ENCODE results near the gene SPHK1.
A peak's percentile ranks its signal among the peaks of the same experiment; 100 is the strongest.

SPHK1 gene

DNA sequence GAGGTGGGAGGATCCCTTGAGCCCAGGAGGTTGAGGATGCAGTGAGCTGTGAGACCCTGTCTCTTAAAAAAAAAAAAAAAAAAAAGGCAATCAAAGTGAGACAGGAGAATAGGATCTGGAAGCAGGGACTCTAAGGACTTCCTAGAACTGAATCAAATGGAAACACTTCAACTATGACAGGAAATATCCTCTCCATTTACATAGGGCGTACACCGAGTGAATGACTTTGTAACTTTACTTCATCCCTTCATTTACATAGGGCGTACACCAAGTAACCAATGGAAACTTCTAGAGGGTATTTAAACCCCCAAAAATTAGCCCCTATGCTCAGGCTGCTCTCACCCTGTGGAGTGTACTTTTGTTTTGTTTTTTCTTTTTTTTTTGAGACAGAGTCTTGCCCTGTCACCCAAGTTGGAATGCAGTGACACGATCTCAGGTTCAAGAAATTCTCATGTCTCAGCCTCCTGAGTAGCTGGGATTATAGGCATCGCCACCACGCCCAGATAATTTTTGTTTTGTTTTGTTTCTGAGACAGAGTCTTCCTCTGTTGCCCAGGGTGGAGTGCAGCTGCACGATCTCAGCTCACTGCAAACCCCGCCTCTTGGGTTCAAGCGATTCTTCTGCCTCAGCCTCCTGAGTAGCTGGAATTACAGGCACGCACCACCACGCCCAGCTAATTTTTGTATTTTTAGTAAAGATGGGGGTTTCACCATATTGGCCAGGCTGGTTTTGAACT, 21.1 kb upstream of the SPHK1 start:
- no peak for DNase-seq

DNA sequence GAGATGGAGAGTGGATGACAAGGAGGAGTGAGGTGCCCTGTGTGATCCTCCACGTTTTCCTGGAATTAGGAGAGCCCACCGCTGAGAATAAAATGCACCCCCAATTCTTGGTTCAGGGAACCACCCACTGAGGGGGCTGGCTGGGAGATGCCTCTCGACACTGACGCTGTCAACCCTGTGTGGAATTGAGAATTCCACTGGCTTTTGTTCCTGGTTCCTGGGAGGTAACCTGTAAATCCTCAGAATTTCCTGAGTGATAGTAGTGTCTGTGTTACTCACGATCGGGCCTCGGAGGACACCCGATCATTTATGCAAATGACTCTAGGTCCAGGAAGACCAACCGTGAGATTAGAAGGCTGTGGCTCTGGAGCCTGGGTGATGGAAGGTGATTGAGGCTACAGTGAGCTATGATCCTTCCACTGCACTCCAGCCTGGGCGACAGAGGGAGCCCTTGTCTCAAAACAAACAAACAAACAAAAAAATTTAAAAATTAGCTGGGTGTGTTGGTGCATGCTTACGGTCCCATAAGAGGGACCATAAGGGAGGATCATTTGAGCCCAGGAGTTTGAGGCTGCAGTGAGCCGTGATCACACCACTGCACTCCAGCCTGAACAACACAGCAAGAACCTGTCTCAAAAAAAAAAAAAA, 19.0 kb upstream of the SPHK1 start:
- no peak for DNase-seq

DNA sequence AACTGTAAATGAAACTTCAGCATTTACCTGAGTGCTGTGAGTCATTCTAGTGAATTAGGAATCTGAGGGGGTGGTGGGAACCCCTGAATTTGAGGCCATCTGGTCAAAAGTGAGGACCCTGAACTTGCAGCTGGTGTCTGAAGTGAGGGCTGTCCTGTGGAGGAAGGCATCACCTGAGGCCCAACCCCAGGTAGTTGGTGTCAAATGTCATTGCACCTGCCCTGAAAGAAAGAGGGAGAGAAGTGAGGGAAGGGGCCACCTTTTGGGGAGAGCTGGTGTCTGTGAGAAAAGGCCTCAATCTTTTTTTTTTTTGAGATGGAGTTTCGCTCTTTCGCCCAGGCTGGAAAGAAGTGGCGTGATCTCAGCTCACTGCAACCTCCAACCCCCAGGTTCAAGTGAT, 18.2 kb upstream of the SPHK1 start:
- no peak for DNase-seq

DNA sequence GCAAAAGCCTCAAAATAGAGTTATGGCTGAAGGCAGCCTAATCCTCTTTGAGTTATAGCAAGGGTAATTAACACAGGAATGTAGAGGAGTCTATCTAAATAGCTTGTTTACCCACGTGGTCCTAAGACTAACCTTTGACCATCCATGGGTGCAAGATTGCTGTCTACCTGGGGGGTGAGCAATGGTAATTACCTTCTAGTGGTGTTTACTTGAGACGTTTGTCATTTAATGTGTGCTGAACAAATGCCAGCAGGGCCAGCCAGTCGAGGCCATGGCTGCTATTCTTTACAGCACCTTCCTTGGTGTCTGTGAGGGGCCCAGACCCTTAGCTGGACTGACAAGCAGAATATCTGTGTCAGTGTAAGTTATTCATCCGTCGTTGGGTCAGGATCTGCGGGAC, 16.8 kb upstream of the SPHK1 start:
- DNase-seq = no peak

DNA sequence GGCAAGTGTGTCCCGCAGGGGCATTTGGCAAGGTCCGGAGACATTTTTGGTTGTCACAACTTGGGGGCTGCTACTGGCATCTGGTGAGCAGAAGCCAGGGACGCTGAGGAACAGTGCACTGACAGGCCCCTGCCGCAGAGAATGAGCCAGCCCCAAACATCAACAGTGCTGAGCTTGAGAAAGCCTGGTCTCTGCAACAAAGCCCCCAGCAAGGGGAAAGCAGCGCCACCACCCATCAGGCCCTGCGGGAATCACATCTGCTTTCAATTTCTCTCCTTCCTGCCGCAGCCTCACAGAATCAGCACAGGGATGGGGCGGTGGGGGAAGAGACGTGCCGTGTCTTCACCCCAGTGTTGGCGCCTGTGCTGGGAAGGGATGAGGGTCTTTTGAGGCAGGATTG, 15.9 kb upstream of the SPHK1 start:
- no peak for DNase-seq

DNA sequence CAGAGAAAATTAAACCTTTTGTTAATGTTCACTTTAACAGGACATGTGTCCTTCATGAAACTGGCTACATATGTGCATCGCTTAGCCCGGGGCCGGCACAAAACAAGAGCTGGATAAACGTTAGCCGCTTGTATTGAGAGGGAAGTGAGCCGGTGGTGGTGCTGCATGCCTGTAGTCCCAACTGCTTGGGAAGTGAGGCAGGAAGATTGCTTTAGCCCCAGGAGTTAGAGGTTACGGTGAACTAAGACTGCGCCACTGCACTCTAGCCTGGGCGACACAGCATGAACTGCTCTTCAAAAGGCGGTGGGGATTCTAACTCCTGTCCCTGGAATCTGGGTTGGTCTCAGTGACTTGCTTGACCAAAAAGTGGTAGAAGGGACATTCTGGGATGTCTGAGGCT, 15.0 kb upstream of the SPHK1 start:
- no peak for DNase-seq

DNA sequence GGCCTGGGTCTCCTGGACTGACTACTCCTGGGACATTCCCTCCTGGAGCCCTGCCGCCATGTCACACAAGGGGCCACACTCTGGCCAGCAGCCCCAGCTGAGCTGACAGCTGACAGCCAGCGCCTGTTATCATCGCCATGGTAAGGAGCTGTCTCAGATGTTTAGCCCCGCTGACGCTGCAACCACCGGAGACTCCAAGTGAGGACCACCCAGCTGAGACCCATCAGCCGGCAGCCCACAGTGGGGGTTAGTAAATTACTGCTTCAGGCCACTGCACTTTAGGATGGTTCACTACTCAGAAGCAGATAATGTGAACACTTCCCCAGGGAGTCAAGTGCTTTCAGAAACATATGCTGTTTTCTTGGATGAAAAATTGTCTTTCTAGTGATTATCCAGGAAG, 14.6 kb upstream of the SPHK1 start:
- no peak for DNase-seq

DNA sequence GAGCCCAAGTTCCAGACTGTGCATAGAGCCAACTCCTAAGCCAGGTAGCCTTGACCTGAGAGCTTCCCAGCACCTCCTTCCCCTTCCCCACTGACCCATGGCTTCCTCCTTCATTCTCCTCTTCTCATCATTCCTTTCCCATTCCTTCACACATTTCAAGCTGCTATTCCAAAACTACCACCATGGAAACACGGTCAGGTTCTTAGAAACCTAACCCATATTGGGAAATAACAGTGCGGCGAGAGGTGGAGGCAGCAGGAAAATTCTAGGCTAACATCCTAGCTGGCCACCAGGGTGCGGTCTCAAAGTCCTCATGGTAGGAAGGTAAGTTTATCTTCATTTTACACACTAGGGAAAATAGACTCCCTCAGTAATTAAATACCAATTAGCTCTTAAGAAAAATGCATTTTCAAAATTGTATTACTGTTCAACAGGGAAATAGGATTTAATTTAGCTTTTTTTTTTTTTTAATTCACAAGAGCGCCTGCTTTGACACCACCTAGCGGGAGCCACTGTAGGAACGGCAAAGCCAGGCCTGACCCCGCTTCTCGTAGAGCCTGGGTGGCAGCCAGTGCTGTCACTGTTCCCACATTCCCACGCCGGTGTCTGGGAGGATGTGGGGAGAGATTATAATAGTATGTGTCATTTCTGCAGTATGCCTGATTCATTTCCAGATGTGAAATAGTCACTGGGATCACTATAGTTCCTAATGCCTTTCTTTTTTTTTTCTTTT, 14.0 kb upstream of the SPHK1 start:
- DNase-seq = no peak

DNA sequence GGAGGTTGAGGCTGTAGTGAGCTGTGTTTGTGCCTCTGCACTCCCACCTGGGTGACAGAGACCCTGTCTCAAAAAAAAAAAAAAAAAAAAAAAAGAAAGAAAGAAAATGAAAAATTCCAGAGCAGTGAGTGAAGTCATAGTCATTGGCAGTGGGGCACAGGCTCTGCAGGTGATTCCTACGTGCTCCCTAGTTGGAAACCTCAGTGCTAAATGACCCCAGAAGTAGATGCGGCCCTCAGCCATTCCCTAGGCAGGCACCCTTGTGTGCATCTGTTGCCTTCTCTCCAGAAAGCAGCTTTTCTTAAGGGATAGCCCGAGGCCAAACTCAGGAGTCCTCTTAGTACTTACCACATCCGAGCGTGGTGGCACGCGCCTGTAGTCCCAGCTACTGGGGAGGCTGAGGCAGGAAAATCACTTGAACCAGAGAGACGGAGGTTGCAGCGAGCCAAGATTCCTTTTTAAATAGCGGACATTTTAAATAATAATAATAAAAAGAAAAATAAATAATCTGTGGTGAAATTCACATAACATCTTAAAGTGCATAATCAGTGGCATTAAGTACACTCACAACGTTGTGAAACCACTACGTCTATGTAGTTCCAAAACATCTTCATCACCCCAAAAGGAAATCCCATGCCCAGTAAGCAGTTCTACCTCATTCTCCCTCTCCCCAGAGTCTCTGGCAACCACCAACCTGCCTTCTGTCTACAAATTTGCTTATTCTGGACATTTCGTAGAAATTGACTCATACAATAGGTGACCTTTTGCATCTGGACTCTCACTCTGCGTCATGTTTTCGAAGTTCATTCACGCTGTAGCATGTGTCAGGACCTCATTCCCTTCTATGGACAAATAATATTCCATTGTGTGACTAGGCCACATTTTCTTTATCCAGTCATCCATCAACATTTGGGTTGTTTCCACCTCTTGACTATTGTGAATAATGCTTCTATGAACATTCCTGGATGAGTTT, 12.5 kb upstream of the SPHK1 start:
- DNase-seq = no peak

DNA sequence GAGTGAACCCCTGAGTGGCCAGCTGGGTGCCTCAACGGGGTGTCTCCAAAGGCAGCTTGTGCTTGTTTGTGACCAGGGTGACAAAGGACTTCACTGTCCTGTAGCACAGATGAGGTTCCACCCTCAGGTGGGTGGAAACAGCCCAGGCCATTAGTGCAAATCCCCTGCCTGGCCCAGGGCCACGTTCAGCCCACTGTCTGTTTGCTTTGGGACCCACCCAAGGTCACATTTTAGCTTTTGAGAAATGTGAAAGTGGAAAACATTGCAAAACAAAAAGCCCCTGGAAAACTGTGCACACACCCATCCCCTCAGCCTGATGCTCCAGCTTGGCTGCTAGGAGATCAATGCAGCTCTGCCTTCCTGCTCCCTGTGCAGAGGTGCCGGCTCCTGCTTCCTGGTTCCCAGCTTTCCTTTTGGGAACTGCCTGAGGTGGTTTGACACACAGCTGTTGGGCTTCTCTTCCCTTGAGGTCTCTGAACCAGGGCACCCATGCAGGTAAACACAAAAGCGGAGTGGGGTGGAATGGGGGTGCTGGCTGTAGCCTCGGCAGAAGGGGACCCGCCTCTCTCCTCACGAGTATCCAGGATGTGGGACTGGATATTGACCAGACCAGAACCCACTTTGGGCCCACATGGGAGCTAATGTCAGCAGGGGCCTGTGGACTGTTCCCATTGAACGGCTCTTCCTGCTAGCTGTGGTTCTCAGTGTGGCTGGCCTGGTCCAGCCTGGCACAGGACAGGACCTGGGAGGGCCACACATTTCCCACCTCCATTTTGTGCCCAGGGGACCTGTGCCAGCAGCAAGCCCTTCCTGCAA, 7.9 kb upstream of the SPHK1 start:
- DNase-seq = no peak

DNA sequence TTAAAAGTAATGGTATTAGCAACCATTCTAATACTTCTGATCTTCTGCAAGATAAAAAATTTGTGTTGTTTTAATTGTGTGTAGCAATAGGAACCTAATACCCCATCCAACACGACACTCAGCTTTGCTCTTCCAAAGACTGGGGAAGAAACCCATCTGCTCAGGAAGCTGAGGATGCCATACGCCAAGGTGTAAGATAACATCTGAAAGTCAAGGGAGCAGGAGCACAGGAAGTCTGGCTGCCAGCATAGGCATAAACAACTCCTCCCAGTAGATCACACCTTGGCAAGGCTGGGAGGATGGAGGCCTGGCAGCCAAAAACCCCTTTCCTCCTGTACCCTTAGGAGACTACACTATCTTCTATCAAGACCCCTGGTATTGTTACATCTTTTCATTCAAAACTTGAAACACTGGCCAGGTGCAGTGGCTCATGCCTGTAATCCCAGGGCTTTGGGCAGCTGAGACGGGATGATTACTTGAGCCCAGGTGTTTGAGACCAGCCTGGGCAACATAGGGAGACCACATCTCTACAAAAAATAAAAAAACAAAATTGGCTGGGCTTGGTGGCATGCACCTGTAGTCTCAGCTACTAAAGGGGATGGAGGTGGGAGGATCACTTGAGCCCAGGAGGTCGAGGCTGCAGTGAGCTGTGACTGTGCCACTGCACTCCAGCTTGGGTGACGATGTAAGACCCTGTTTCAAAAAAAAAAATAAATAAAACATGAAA, 5.7 kb upstream of the SPHK1 start:
- DNase-seq = no peak

DNA sequence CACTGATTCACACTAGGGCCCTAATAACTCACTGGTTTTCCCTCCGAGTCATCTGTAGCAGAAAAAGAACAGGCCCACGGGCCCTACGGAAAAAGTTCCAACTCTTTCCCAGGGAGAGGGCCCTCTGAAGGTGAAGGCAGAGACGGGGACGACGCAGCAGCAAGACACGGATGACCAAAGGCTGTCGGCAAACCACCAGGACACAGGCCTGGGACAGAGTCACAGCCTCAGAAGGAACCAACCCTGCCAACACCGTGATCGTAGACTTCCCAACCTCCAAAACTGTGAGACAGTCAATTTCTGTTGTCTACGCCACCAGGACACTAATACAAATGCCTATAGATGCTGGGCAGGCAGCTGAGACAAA, 5.2 kb upstream of the SPHK1 start:
- DNase-seq = no peak

DNA sequence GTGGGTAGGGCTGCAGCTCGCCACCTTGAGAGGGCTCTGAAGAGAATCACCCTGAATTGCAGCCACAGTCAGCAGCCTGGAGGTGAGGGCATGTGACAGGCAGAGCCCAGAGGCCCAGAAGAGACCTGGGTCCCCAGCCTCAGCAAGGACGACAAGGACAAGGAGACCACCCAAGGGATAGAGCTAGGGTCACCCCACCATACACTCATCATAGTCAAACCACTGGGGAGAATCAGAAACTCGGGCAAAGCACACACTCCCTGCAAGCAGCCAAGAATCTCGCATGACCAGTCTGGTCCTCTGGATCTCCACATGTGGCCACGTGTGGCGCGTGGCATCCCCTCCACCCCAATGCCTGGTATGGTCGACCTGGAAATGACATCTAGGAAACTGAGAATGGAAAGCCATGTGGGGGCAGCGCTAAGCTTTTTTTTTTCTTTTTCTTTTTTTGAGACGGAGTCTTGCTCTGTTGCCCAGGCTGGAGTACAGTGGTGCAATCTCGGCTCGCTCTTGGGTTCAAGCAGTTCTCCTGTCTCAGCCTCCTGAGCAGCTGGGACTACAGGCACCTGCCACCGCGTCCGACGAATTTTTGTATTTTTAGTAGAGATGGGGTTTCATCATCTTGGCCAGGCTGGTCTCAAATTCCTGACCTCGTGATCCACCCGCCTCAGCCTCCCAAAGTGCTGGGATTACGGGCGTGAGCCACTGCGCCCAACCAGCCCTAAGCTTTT, 4.6 kb upstream of the SPHK1 start:
- DNase-seq = no peak

DNA sequence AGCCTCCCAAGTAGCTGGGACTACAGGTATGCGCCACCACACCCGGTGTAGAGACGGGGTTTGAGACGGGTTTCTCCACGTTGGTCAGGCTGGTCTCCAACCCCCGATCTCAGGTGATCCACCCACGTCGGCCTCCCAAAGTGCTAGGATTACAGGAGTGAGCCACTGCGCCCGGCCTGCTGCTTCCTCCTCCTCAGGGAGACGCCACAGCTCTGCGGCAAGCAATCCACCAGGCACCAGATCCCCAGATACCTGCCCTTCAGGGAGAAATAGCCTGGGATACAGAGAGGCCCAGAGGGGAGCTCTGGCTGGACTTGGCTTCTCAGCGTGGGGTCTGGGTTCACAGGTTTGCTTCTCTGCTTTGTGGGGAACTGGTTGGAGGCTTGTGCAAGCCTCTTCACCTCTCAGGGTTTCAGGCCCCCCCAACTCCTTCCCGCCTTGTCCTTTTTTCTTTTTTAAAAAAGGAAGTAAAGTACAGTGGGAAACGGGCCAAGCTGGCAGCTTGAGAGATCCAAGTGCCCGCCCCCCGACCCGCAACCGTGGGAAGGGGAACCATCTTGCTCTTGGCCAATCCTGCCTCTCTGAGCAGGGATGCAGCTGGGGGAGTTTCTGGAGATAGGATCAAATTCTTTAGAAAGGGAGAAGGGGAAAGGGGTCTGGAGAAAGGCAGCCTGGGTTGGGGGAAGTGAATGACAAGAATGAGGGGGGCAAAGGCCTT, 2.6 kb upstream of the SPHK1 start:
- no peak for DNase-seq

DNA sequence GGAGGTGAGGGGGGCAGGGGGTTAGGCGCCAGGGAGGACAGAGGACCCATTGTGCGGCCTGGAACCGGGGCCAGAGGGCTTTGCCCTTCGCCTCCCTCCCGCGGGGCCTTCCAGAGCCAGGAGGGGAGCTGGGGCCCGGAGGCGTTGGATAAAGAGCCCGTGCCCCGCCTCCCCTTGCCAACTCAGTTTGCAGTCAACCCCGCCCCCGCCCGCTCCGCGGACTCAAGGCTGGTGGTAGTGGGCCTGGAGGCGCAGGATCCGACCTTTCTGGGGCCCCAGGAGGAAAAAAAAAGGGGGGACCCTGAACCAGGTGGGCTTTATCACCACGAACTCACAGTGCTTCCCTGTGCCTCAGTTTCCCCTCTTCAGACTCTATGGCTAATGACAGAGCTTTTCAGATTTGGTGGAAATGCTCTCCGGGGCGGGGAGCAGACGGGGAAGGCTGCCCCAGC, 2.0 kb upstream of the SPHK1 start:
- DNase-seq = no peak

DNA sequence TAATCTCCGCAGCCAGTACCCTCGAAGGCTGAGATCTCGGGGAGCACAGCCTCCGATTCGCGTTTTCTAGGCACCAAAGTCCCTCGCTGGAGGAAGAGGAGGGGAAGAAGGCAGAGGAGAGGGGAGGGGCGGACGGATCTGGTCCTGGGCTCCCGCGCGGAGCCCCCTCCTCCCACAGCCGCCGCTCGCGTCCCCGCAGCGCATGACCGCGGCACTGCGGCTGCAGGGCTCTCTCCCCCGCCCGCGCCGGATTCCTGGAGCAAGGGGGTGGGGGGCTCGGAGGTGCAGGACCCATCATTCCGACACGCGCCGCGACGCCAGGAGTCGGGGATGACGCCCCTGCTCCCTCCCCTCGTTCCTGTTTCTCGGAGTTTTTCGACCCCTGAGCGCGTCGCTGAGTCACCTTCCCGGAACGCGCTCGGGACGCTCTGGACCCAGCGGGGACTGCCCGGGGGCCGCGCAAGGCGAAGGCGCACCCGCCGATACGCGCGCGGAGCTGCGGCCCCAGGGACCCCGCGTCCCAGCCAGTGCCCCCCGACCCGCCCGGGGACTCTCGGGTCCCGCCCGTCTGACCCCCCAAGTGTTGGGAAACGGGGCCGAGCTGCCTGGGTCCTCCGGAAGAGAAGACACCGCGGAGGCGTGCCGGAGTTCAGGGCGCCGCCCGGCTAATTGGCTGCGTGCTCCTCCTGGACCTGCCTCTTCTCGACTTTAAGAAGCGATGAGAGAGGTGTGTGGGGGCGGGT, 1.4 kb upstream of the SPHK1 start:
- peak; percentile 28 for DNase-seq

DNA sequence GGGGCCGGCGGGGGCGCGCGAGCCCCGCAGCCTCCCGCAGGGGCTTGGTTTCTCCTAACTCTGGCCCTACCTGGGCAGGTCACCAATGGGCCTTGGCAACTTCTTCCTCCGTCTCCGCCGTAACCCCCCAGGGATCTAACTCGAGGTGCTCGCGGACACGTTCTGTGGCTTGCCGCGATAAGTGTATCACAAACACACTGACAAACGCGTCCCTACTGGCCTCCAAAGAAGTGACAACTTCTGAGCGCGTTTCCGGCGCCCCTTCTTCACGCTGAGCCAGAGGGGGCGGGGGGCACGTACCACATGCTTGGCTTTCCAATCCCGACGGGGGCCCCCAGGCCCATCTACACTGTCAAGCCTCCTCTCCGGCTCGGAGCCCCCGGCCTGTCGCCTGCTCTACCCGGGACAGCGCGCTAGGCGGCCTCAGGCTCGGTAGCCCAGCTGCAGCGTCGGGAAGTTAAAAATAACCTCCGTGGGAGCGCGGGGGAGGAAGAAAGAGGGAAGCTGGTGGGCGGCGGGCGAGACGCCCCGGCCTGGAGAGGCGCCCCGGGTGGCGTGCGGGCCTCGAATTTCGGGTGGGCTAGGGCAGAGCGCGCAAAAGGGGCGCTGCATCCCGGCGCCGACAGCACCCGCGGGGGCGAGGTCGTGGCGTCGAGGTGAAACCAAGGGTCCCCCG, 725 bp upstream of the SPHK1 start:
- peak; percentile 11 for DNase-seq
